CD8-positive, alpha-beta memory T cell (primary cell): ENCODE measurements around the gene DVL3. TPM values are rescaled to one million over a fixed set of nuclear protein-coding genes. Genes with fewer than 3 reads are reported as not detected.

Source experiments
- CTCF ChIA-PET: fragments of 350-600 bp; sonication (Branson Sonifier 250); formaldehyde crosslinking; loops from one replicate; lab custom pipeline; 2021; ENCODE audit warnings: antibody characterized with exemption; lab: Charles Lee
- POLR2A ChIA-PET: fragments of 350-600 bp; sonication (Branson Sonifier 250); formaldehyde crosslinking; loops from one replicate; lab custom pipeline; 2021; ENCODE audit warnings: antibody characterized with exemption; lab: Charles Lee
- DNase-seq, 5 donors: peaks; one replicate each; pipeline versions ENCODE4 v3.0.0 to v3.0.0-alpha.2; 2020 to 2022; ENCODE audit warnings: mixed read lengths in 1 of 5
- H3K27ac ChIP-seq: one replicate; pipeline ENCODE4 v1.7.0; 2013; ENCODE audit warnings: low read depth, mild to moderate bottlenecking, low read length, moderate library complexity
- H3K27me3 ChIP-seq: 2 replicates; pipeline ENCODE4 v1.7.0; 2013; ENCODE audit warnings: low read length, mild to moderate bottlenecking; ENCODE audit not compliant: insufficient read depth, poor library complexity, severe bottlenecking
- H3K36me3 ChIP-seq: 2 replicates; pipeline ENCODE4 v1.7.0; 2013; ENCODE audit warnings: mild to moderate bottlenecking, low read length, moderate library complexity; ENCODE audit not compliant: insufficient read depth
- H3K4me1 ChIP-seq: 2 replicates; pipeline ENCODE4 v1.7.0; 2013; ENCODE audit warnings: mild to moderate bottlenecking, low read length, moderate library complexity; ENCODE audit not compliant: insufficient read depth
- H3K4me3 ChIP-seq: 2 replicates; pipeline ENCODE4 v1.7.0; 2013; ENCODE audit warnings: mild to moderate bottlenecking, low read length
- H3K9me3 ChIP-seq: 2 replicates; pipeline ENCODE4 v1.7.0; 2013; ENCODE audit warnings: mild to moderate bottlenecking, low read length
- H3K27ac Mint-ChIP-seq, 8 donors: one replicate each; pipeline ENCODE4 v1.8.0; 2020 to 2021; ENCODE audit warnings: mixed read lengths in 8 of 8, mild to moderate bottlenecking in 6 of 8, inconsistent platforms in 3 of 8, moderate library complexity in 3 of 8
- H3K27me3 Mint-ChIP-seq, 2 donors: one replicate each; pipeline ENCODE4 v1.8.0; 2020 to 2021; ENCODE audit warnings: mixed read lengths in 2 of 2, mild to moderate bottlenecking in 1 of 2, moderate library complexity in 1 of 2
- H3K36me3 Mint-ChIP-seq, 3 donors: one replicate each; pipeline ENCODE4 v1.8.0; 2020 to 2021; ENCODE audit warnings: mixed read lengths in 3 of 3, inconsistent platforms in 1 of 3, mild to moderate bottlenecking in 1 of 3
- H3K4me1 Mint-ChIP-seq, 3 donors: one replicate each; pipeline ENCODE4 v1.8.0; 2020 to 2021; ENCODE audit warnings: mixed read lengths in 3 of 3, inconsistent platforms in 1 of 3, mild to moderate bottlenecking in 1 of 3
- H3K4me3 Mint-ChIP-seq, 7 donors: one replicate each; pipeline ENCODE4 v1.8.0; 2020 to 2021; ENCODE audit warnings: mixed read lengths in 7 of 7, mild to moderate bottlenecking in 6 of 7, moderate library complexity in 4 of 7, inconsistent platforms in 2 of 7
- H3K9me3 Mint-ChIP-seq, 5 donors: one replicate each; pipeline ENCODE4 v1.8.0; 2020 to 2022; ENCODE audit warnings: mixed read lengths in 5 of 5, mild to moderate bottlenecking in 3 of 5, moderate library complexity in 2 of 5, inconsistent platforms in 1 of 5
- polyA plus RNA-seq: library from polyadenylated mRNA; unstranded; fragments of 300-500 nt; fragmentation: Illumina TruSeq; gene quantifications from one replicate; pipeline ENCODE4 v1.2.3, GENCODE V29; 2021
- total RNA-seq, 2 experiments: library from RNA; stranded (reverse); gene quantifications; one replicate each; pipeline ENCODE4 v1.2.3, GENCODE V29; 2021

Gene DVL3
- total and polyA plus RNA-seq, 3 experiments from 2014 or later, result 15.4 to 44.0 (median 38.5) TPM

- no peaks in the 10 kb centered on the region for H3K27me3 ChIP-seq
- no peaks in the 10 kb centered on the region for H3K36me3 ChIP-seq
- H3K9me3 Mint-ChIP-seq, result no peaks in the 10 kb centered on the region
- H3K4me3 ChIP-seq, result no peak overlapping the region
- no peak overlapping the region for H3K27ac Mint-ChIP-seq
- no peaks in the 10 kb centered on the region for H3K4me1 Mint-ChIP-seq
- H3K27ac ChIP-seq, result no peak overlapping the region
- no peaks in the 10 kb centered on the region for H3K9me3 ChIP-seq
- POLR2A ChIA-PET, result no interaction called here
- no peaks in the 10 kb centered on the region for H3K36me3 Mint-ChIP-seq
- CTCF ChIA-PET, result no interaction called here
- no peak for DNase-seq
- H3K4me3 Mint-ChIP-seq, result no peak overlapping the region
- no peaks in the 10 kb centered on the region for H3K4me1 ChIP-seq
- peaks cover 24% of the 10 kb centered on the region in 2 donors for H3K27me3 Mint-ChIP-seq
These were observed 48.3 kb downstream of the DVL3 start for GRCh38 chr3:184203526-184203925.

- peaks cover 15 to 20% of the 10 kb centered on the region in 2 donors for H3K27me3 Mint-ChIP-seq
- H3K36me3 Mint-ChIP-seq, result no peaks in the 10 kb centered on the region
- H3K4me3 ChIP-seq, result no peak overlapping the region
- H3K9me3 Mint-ChIP-seq, result no peaks in the 10 kb centered on the region
- no peaks in the 10 kb centered on the region for H3K36me3 ChIP-seq
- no peaks in the 10 kb centered on the region for H3K4me1 Mint-ChIP-seq
- no peak for DNase-seq
- CTCF ChIA-PET, result interaction anchor here (4.4 kb wide), 1 partner anchor 18 kb away, joined by 15 read pairs; no protein-coding TSS in a partner anchor
- H3K4me3 Mint-ChIP-seq, result no peak overlapping the region
- no peak overlapping the region for H3K27ac Mint-ChIP-seq
- H3K9me3 ChIP-seq, result no peaks in the 10 kb centered on the region
- POLR2A ChIA-PET, result no interaction called here
- H3K27me3 ChIP-seq, result no peaks in the 10 kb centered on the region
- H3K4me1 ChIP-seq, result no peaks in the 10 kb centered on the region
- H3K27ac ChIP-seq, result no peak overlapping the region
These were observed 54.2 kb downstream of the DVL3 start for GRCh38 chr3:184209146-184209923.

GRCh38 chr3:184211297-184211696, 56.1 kb downstream of the DVL3 start:
- H3K9me3 ChIP-seq, result no peaks in the 10 kb centered on the region
- ChIA-PET CTCF (interaction anchor here (4.4 kb wide), 1 partner anchor 16 kb away, joined by 15 read pairs; no protein-coding TSS in a partner anchor), POLR2A (no interaction called here)
- no peaks in the 10 kb centered on the region for H3K27me3 ChIP-seq
- H3K36me3 ChIP-seq, result no peaks in the 10 kb centered on the region
- Mint-ChIP-seq H3K27me3 (peaks cover 7 to 19% of the 10 kb centered on the region in 2 donors), H3K4me1 (no peaks in the 10 kb centered on the region), H3K36me3 (no peaks in the 10 kb centered on the region), H3K27ac (no peak overlapping the region), H3K4me3 (no peak overlapping the region), H3K9me3 (no peaks in the 10 kb centered on the region)
- no peak for DNase-seq
- no peaks in the 10 kb centered on the region for H3K4me1 ChIP-seq
- no peak overlapping the region for H3K4me3 ChIP-seq
- H3K27ac ChIP-seq, result no peak overlapping the region

- Histone ChIP-seq H3K27ac (no peak overlapping the region), H3K4me1 (no peaks in the 10 kb centered on the region), H3K4me3 (no peak overlapping the region), H3K36me3 (no peaks in the 10 kb centered on the region), H3K27me3 (no peaks in the 10 kb centered on the region), H3K9me3 (no peaks in the 10 kb centered on the region)
- H3K9me3 Mint-ChIP-seq, result no peaks in the 10 kb centered on the region
- CTCF ChIA-PET, result interaction anchor here (4.4 kb wide), 1 partner anchor 16 kb away, joined by 15 read pairs; no protein-coding TSS in a partner anchor
- no peak overlapping the region for H3K27ac Mint-ChIP-seq
- no peak overlapping the region for H3K4me3 Mint-ChIP-seq
- no peaks in the 10 kb centered on the region for H3K4me1 Mint-ChIP-seq
- H3K36me3 Mint-ChIP-seq, result no peaks in the 10 kb centered on the region
- DNase-seq, result no peak
- POLR2A ChIA-PET, result interaction anchor here (0.7 kb wide), 1 partner anchor 33 kb away, joined by 4 read pairs; no protein-coding TSS in a partner anchor
- H3K27me3 Mint-ChIP-seq, result peaks cover 4 to 15% of the 10 kb centered on the region in 2 donors
These were observed 56.5 kb downstream of the DVL3 start for GRCh38 chr3:184211718-184212117.

GRCh38 chr3:184218814-184219213, 63.6 kb downstream of the DVL3 start:
- H3K27ac Mint-ChIP-seq, result no peak overlapping the region
- DNase-seq, result no peak

GRCh38 chr3:184222521-184222920, 67.3 kb downstream of the DVL3 start:
- Histone ChIP-seq H3K4me3 (no peak overlapping the region), H3K27ac (no peak overlapping the region), H3K27me3 (peaks cover 4% of the 10 kb centered on the region), H3K36me3 (no peaks in the 10 kb centered on the region), H3K9me3 (no peaks in the 10 kb centered on the region), H3K4me1 (no peaks in the 10 kb centered on the region)
- Mint-ChIP-seq H3K4me3 (no peak overlapping the region), H3K4me1 (peaks cover 0 to 2% (median 0%) of the 10 kb centered on the region in 3 donors), H3K36me3 (no peaks in the 10 kb centered on the region), H3K27ac (no peak overlapping the region), H3K27me3 (peaks cover 17 to 39% of the 10 kb centered on the region in 2 donors), H3K9me3 (no peaks in the 10 kb centered on the region)
- DNase-seq, result no peak
- ChIA-PET POLR2A (no interaction called here), CTCF (interaction anchor here (1.0 kb wide), 1 partner anchor 71 kb away, joined by 3 read pairs; no protein-coding TSS in a partner anchor)

More at GRCh38 chr3:184218814-184219213, 63.6 kb downstream of the DVL3 start:
- H3K9me3 Mint-ChIP-seq, result no peaks in the 10 kb centered on the region
- no peaks in the 10 kb centered on the region for H3K36me3 ChIP-seq
- CTCF ChIA-PET, result no interaction called here
- H3K4me1 ChIP-seq, result no peaks in the 10 kb centered on the region
- no peak overlapping the region for H3K4me3 ChIP-seq
- H3K4me1 Mint-ChIP-seq, result no peaks in the 10 kb centered on the region
- no peak overlapping the region for H3K27ac ChIP-seq
- H3K9me3 ChIP-seq, result no peaks in the 10 kb centered on the region
- no peak overlapping the region for H3K4me3 Mint-ChIP-seq
- H3K36me3 Mint-ChIP-seq, result no peaks in the 10 kb centered on the region
- H3K27me3 Mint-ChIP-seq, result peaks cover 13 to 23% of the 10 kb centered on the region in 2 donors
- POLR2A ChIA-PET, result no interaction called here
- H3K27me3 ChIP-seq, result peaks cover 3% of the 10 kb centered on the region

Other genes with a start within 250 kb of the DVL3 start
- gene ABCC5, start 137.5 kb upstream of the DVL3 start, total RNA-seq, result 10 to 100 TPM; 18.1 to 19.0 TPM
- gene ABCC5, start 137.5 kb upstream of the DVL3 start, polyA plus RNA-seq, result 9.5 TPM
- gene HTR3D, start 123.6 kb upstream of the DVL3 start, total RNA-seq, result not detected
- not detected for gene HTR3D, start 123.6 kb upstream of the DVL3 start, polyA plus RNA-seq
- not detected for gene HTR3C, start 102.3 kb upstream of the DVL3 start, total RNA-seq
- not detected for gene HTR3C, start 102.3 kb upstream of the DVL3 start, polyA plus RNA-seq
- not detected for gene HTR3E, start 58.3 kb upstream of the DVL3 start, total RNA-seq
- gene HTR3E, start 58.3 kb upstream of the DVL3 start, polyA plus RNA-seq, result not detected
- 10 to 100 TPM; 74.8 to 83.9 TPM for gene EIF2B5, start 20.0 kb upstream of the DVL3 start, total RNA-seq
- gene EIF2B5, start 20.0 kb upstream of the DVL3 start, polyA plus RNA-seq, result 51.6 TPM
- gene AP2M1, start 19.5 kb downstream of the DVL3 start, total RNA-seq, result 100 to 1,000 TPM; 268 to 270 TPM
- gene AP2M1, start 19.5 kb downstream of the DVL3 start, polyA plus RNA-seq, result 265 TPM
- 10 to 100 TPM; 70.8 to 70.9 TPM for gene ABCF3, start 30.8 kb downstream of the DVL3 start, total RNA-seq
- gene ABCF3, start 30.8 kb downstream of the DVL3 start, polyA plus RNA-seq, result 54.5 TPM
- gene VWA5B2, start 74.2 kb downstream of the DVL3 start, total RNA-seq, result under 1 TPM in 1 of 2 experiments, not detected in 1; 0.11 TPM
- gene VWA5B2, start 74.2 kb downstream of the DVL3 start, polyA plus RNA-seq, result not detected
- gene ALG3, start 93.6 kb downstream of the DVL3 start, total RNA-seq, result 10 to 100 TPM; 59.4 to 61.4 TPM
- 73.2 TPM for gene ALG3, start 93.6 kb downstream of the DVL3 start, polyA plus RNA-seq
- 10 to 100 TPM; 13.2 to 14.5 TPM for gene EEF1AKMT4, start 94.3 kb downstream of the DVL3 start, total RNA-seq
- gene EEF1AKMT4, start 94.3 kb downstream of the DVL3 start, polyA plus RNA-seq, result 5.3 TPM
- gene CAMK2N2, start 106.2 kb downstream of the DVL3 start, total RNA-seq, result under 1 TPM; 0.66 to 0.77 TPM
- not detected for gene CAMK2N2, start 106.2 kb downstream of the DVL3 start, polyA plus RNA-seq
- gene ECE2, start 120.6 kb downstream of the DVL3 start, total RNA-seq, result not detected
- not detected for gene ECE2, start 120.6 kb downstream of the DVL3 start, polyA plus RNA-seq
- 100 to 1,000 TPM; 334 to 342 TPM for gene PSMD2, start 143.9 kb downstream of the DVL3 start, total RNA-seq
- gene PSMD2, start 143.9 kb downstream of the DVL3 start, polyA plus RNA-seq, result 211 TPM
- 100 to 1,000 TPM; 693 to 694 TPM for gene EIF4G1, start 159.2 kb downstream of the DVL3 start, total RNA-seq
- 46.2 TPM for gene EIF4G1, start 159.2 kb downstream of the DVL3 start, polyA plus RNA-seq
- gene FAM131A, start 182.2 kb downstream of the DVL3 start, total RNA-seq, result 1 to 10 TPM; 2.2 to 2.4 TPM
- gene FAM131A, start 182.2 kb downstream of the DVL3 start, polyA plus RNA-seq, result 2.2 TPM
- gene CLCN2, start 206.2 kb downstream of the DVL3 start, total RNA-seq, result 1 to 10 TPM; 6.3 to 7.3 TPM
- gene CLCN2, start 206.2 kb downstream of the DVL3 start, polyA plus RNA-seq, result 0.54 TPM
- 100 to 1,000 TPM; 147 TPM for gene POLR2H, start 206.3 kb downstream of the DVL3 start, total RNA-seq
- gene POLR2H, start 206.3 kb downstream of the DVL3 start, polyA plus RNA-seq, result 52.1 TPM
- not detected for gene THPO, start 222.8 kb downstream of the DVL3 start, total RNA-seq
- not detected for gene THPO, start 222.8 kb downstream of the DVL3 start, polyA plus RNA-seq
- under 1 TPM in 1 of 2 experiments, not detected in 1; 0.04 TPM for gene CHRD, start 224.7 kb downstream of the DVL3 start, total RNA-seq
- gene CHRD, start 224.7 kb downstream of the DVL3 start, polyA plus RNA-seq, result not detected